ENCODE data around the gene AMTN. TPM values are rescaled to one million over a fixed set of nuclear protein-coding genes. Genes with fewer than 3 reads are reported as not detected.

The AMTN gene
- total RNA-seq, 4 donors from 2014 or later, result not detected

- no peak for TF ChIP-seq CTCF (IDR thresholded peaks at IDR 0.05; ENCODE audit: low read depth)
Measured at GRCh38 chr4:70533211-70533610, 14.8 kb downstream of the AMTN start.

GRCh38 chr4:70533791-70534190 lies 15.4 kb downstream of the AMTN start:
- no peak for TF ChIP-seq CTCF (IDR thresholded peaks at IDR 0.05; ENCODE audit: low read depth)

DNA sequence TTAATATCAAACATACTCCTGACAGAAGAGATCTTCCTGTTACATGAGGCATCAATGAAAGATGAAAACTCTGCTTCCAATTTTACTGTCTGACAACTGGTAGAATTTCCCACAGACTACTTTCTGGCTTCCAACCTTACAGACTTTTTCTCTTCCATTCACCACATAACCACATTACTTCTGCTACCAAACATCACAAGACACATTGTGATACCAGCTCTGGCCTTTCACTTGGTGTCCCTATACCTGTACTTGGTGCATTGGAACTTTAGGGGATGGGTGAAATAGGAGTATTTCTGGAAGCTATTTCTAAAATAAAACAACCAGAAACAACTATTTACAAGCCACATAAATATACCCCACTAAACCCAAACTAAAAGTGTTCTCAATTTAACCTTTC lies 20.5 kb downstream of the AMTN start:
- no peak for TF ChIP-seq CTCF (IDR thresholded peaks at IDR 0.05; ENCODE audit: low read depth)

- TF ChIP-seq CTCF (IDR thresholded peaks at IDR 0.05; ENCODE audit: low read depth), result no peak
Measured at GRCh38 chr4:70544279-70544868, 26.0 kb downstream of the AMTN start.

- no peak for TF ChIP-seq CTCF (IDR thresholded peaks at IDR 0.05; ENCODE audit: low read depth)
Measured at GRCh38 chr4:70556856-70557255, 38.5 kb downstream of the AMTN start.

DNA sequence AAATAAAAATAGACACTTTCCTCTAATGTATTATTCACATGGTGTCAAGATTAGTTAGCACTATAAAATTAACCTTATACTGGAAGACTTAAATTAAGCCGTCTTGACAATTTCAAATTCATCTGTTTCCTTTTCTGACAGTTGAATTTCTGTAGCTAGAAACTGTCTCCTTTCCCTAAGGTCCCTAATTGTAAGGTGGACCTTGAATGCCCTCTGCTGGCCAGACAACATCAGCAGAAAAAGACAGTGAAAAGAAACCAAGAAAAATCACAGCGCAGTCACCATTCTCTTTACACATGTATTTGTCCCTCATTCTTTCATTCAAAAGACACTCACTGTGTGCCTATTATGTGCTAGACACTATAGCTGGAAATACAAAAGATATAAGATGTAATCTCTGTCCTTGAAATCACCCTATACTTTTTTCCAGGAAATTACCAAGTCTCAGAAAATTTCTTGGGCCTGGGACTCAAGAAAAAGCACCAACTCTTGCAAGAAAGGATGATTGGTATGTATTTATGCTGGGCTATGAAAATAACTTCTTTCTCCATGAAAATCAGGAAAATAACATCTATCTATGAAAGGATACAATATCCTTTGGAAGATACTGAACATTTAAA lies 41.0 kb downstream of the AMTN start:
- TF ChIP-seq CTCF (IDR thresholded peaks at IDR 0.05; ENCODE audit: low read depth), result no peak

DNA sequence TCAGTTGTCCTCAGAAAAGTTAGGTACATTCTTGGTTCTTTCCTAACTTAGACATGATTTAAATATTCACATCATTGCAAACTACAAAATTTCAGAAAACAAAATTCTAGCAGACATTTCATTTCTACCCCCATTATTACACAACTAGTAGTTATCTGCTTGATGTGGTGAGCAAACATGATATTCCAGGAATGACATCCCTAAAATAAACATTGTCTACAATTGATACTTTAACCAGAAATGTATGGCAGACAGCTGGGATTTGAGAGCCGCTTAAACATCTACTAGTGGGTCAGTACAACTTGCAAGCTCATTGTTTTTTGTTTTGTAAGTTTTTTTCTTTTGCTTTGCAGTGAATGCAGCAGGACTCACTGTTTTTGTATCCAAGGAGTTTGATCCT lies 41.6 kb downstream of the AMTN start:
- no peak for TF ChIP-seq CTCF (IDR thresholded peaks at IDR 0.05; ENCODE audit: low read depth)

All from subcutaneous adipose tissue (tissue), 4 donors.